ENCODE data around the gene FERMT3. TPM values are rescaled to one million over a fixed set of nuclear protein-coding genes. Genes with fewer than 3 reads are reported as not detected.

Gene FERMT3
- total RNA-seq, 4 donors from 2014 or later: 2.8 to 10.4 (median 6.1) TPM

- TF ChIP-seq POLR2A (IDR thresholded peaks at IDR 0.05): no peak
- TF ChIP-seq CTCF (IDR thresholded peaks at IDR 0.05 in 4 of 5, conservative IDR thresholded peaks at IDR 0.05 in 1 of 5): no peak
- peaks cover 14 to 16% of the 10 kb centered on the region in 2 donors for H3K4me1 ChIP-seq
- no peak overlapping the region for H3K27ac ChIP-seq
- no peak for DNase-seq
- H3K36me3 ChIP-seq: peaks cover 0 to 24% of the 10 kb centered on the region in 2 donors
- intact Hi-C loops (cut with DNase I; ENCODE audit: low total_unique reads) (no loop called here), in situ Hi-C loops (cut with MboI; ENCODE audit: low sequenced_read_pairs in 4 of 4) (no loop called here)
- no peaks in the 10 kb centered on the region for H3K27me3 ChIP-seq
- ATAC-seq: no peak
- no peak overlapping the region for H3K4me3 ChIP-seq
- no peaks in the 10 kb centered on the region for H3K9me3 ChIP-seq
Measured at GRCh38 chr11:64265176-64266160, 58.9 kb downstream of the FERMT3 start.

- TF ChIP-seq POLR2A (IDR thresholded peaks at IDR 0.05): no peak
- no peak for TF ChIP-seq CTCF (IDR thresholded peaks at IDR 0.05 in 4 of 5, conservative IDR thresholded peaks at IDR 0.05 in 1 of 5)
- intact Hi-C loops (cut with DNase I; ENCODE audit: low total_unique reads) (no loop called here), in situ Hi-C loops (cut with MboI; ENCODE audit: low sequenced_read_pairs in 4 of 4) (no loop called here)
- ATAC-seq (no peak), DNase-seq (no peak)
- Histone ChIP-seq H3K9me3 (no peaks in the 10 kb centered on the region), H3K27ac (no peak overlapping the region), H3K27me3 (no peaks in the 10 kb centered on the region), H3K4me1 (peaks cover 14 to 16% of the 10 kb centered on the region in 2 donors), H3K4me3 (no peak overlapping the region), H3K36me3 (peaks cover 0 to 24% of the 10 kb centered on the region in 2 donors)
Measured at GRCh38 chr11:64266339-64266738, 59.8 kb downstream of the FERMT3 start.

- DNase-seq: no peak
Measured at GRCh38 chr11:64267207-64267945, 60.9 kb downstream of the FERMT3 start.

More at GRCh38 chr11:64267207-64267945, 60.9 kb downstream of the FERMT3 start:
- ATAC-seq: no peak
- no peaks in the 10 kb centered on the region for H3K27me3 ChIP-seq
- peak overlapping the region; percentile 94 to 99 (median 98) for H3K27ac ChIP-seq
- intact Hi-C loops (cut with DNase I; ENCODE audit: low total_unique reads): no loop called here
- H3K36me3 ChIP-seq: peaks cover 0 to 24% of the 10 kb centered on the region in 2 donors
- H3K9me3 ChIP-seq: no peaks in the 10 kb centered on the region
- H3K4me3 ChIP-seq: no peak overlapping the region
- peaks cover 21 to 22% of the 10 kb centered on the region in 2 donors for H3K4me1 ChIP-seq
- no peak for TF ChIP-seq POLR2A (IDR thresholded peaks at IDR 0.05)
- no peak for TF ChIP-seq CTCF (IDR thresholded peaks at IDR 0.05 in 4 of 5, conservative IDR thresholded peaks at IDR 0.05 in 1 of 5)
- in situ Hi-C loops (cut with MboI; ENCODE audit: low sequenced_read_pairs in 4 of 4): no loop called here

Data from gastrocnemius medialis (tissue), 4 donors.